SU-DHL-6 (cell line): ENCODE results near the gene FEM1C.

ENCODE experiments used
- H2AFZ ChIP-seq: fragments of 200-600 bp; sonication (generic); 2 replicates; pipeline ENCODE4 v1.6.1; 2014; ENCODE audit warnings: low read depth, mild to moderate bottlenecking, moderate library complexity, mixed read lengths, antibody characterized with exemption, low read length; ENCODE audit not compliant: severe bottlenecking
- H3F3A ChIP-seq: fragments of 200-600 bp; shearing (Covaris generic); 2 replicates; pipeline ENCODE4 v1.6.0; 2016; ENCODE audit warnings: antibody characterized with exemption, mild to moderate bottlenecking; ENCODE audit not compliant: insufficient read depth
- H3K27ac ChIP-seq: fragments of 200-600 bp; sonication (generic); 2 replicates; pipeline ENCODE4 v1.5.1; 2016; ENCODE audit warnings: low read depth, mild to moderate bottlenecking, low read length, moderate library complexity, mixed read lengths
- H3K27me3 ChIP-seq: fragments of 200-600 bp; sonication (generic), shearing (Covaris generic); 2 replicates; pipeline ENCODE4 v1.6.0; 2014; ENCODE audit warnings: mild to moderate bottlenecking, low read length
- H3K36me3 ChIP-seq: fragments of 200-600 bp; sonication (generic); 2 replicates; pipeline ENCODE4 v1.6.1; 2014; ENCODE audit warnings: mild to moderate bottlenecking, low read length, mixed read lengths
- H3K4me2 ChIP-seq: fragments of 300-600, 200-600 bp; shearing (Covaris generic), sonication (generic); 2 replicates; pipeline ENCODE4 v1.6.0; 2014; ENCODE audit warnings: low read length, low read depth, mild to moderate bottlenecking; ENCODE audit not compliant: poor library complexity, severe bottlenecking
- H3K4me3 ChIP-seq: fragments of 200-600 bp; sonication (generic); 2 replicates; pipeline ENCODE4 v1.5.1; 2014; ENCODE audit warnings: antibody characterized with exemption, low read length, mild to moderate bottlenecking, mixed read lengths; ENCODE audit not compliant: insufficient read depth, poor library complexity, severe bottlenecking
- H3K79me2 ChIP-seq: fragments of 200-600 bp; sonication (generic); 2 replicates; pipeline ENCODE4 v1.6.1; 2014; ENCODE audit warnings: mild to moderate bottlenecking, low read length, moderate library complexity; ENCODE audit not compliant: insufficient read depth
- H3K9ac ChIP-seq: fragments of 200-600 bp; sonication (generic); 2 replicates; pipeline ENCODE4 v1.7.0; 2014; ENCODE audit warnings: mild to moderate bottlenecking, low read length
- H3K9me2 ChIP-seq: fragments of 200-600 bp; sonication (generic); replicated peaks from 2 replicates; pipeline ENCODE4 v1.6.1; 2014; ENCODE audit warnings: low read length; ENCODE audit not compliant: insufficient read depth
- H3K9me3 ChIP-seq: fragments of 200-600 bp; sonication (generic); 2 replicates; pipeline ENCODE4 v1.6.1; 2014; ENCODE audit warnings: low read length, mixed read lengths; ENCODE audit not compliant: insufficient read depth
- H4K20me1 ChIP-seq: fragments of 200-600 bp; sonication (generic); 2 replicates; pipeline ENCODE4 v1.6.1; 2014; ENCODE audit warnings: low read depth, mild to moderate bottlenecking, antibody characterized with exemption, low read length, moderate library complexity, mixed read lengths
- EZH2phosphoT487 ChIP-seq: fragments of 200-600 bp; sonication (generic), shearing (Covaris generic); conservative IDR thresholded peaks from 2 replicates; pipeline ENCODE4 v1.6.1; 2018; ENCODE audit warnings: mild to moderate bottlenecking, antibody characterized with exemption, low read length, moderate library complexity, mixed read lengths
- TF ChIP-seq, protein P1 (sequence below): fragments of 200-600 bp; sonication (generic); IDR thresholded peaks from one replicate; pipeline ENCODE4 v1.5.1; 2017; ENCODE audit warnings: antibody characterized with exemption, mild to moderate bottlenecking, low read length, moderate library complexity; ENCODE audit not compliant: insufficient read depth, poor library complexity, severe bottlenecking

Gene FEM1C

DNA sequence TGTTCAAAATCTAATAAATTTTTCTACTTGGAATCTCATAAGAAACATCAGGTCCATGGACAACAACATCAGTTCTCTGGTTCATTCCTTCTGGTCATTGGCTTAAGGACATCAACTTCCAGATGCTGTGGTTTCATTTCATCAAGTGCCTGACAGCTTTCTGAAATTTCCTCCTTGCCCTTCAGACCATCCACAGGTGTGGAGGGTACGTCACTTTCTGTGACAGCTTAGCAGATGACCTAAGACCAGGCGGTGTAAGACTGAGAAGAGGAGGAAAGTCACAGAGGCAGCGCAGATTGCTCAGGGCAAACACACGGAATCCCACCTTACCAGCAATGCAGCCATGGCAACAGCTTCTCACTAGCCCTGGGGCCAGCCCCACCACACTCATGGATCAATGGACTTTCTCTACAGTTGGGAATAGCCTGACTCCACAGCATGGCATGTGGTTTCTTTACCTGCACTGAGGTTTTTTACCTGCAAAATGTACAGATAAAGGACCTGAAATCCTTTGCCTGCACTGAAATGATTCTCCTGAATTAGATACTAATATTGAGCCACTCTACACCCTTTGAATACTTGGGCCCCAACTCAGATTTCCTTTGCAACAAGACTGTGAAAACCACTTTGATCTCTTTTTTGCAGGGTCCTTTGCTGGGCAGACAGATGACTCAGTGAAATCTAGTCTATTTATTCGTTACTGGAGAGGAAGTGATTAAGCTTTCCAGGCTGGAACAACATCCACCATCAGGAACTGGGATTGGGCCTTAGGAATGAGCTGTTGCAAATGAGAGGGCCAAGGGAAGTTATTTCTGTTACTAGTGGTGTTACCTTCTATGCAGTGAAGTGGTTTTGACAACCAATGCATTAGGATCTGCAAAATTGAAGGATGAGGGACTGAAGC, 30.8 kb upstream of the FEM1C start:
- Histone ChIP-seq H3K9me2 (no peaks in the 10 kb centered on the region), H4K20me1 (no peaks in the 10 kb centered on the region), H3K27me3 (no peaks in the 10 kb centered on the region), H3K27ac (no peak overlapping the region), H3F3A (no peaks in the 10 kb centered on the region), H3K79me2 (no peaks in the 10 kb centered on the region), H3K4me3 (no peak overlapping the region), H3K4me2 (no peak overlapping the region), H3K9ac (no peak overlapping the region), H3K9me3 (no peaks in the 10 kb centered on the region), H2AFZ (no peak overlapping the region), H3K36me3 (no peaks in the 10 kb centered on the region)
- TF ChIP-seq EZH2phosphoT487, result no peak

- H3K36me3 ChIP-seq, result no peaks in the 10 kb centered on the region
- no peak overlapping the region for H2AFZ ChIP-seq
- no peaks in the 10 kb centered on the region for H3F3A ChIP-seq
- no peaks in the 10 kb centered on the region for H3K9me3 ChIP-seq
- H3K4me2 ChIP-seq, result no peak overlapping the region
- no peaks in the 10 kb centered on the region for H3K27me3 ChIP-seq
- no peak overlapping the region for H3K9ac ChIP-seq
- no peak overlapping the region for H3K4me3 ChIP-seq
- TF ChIP-seq, protein P1, sequence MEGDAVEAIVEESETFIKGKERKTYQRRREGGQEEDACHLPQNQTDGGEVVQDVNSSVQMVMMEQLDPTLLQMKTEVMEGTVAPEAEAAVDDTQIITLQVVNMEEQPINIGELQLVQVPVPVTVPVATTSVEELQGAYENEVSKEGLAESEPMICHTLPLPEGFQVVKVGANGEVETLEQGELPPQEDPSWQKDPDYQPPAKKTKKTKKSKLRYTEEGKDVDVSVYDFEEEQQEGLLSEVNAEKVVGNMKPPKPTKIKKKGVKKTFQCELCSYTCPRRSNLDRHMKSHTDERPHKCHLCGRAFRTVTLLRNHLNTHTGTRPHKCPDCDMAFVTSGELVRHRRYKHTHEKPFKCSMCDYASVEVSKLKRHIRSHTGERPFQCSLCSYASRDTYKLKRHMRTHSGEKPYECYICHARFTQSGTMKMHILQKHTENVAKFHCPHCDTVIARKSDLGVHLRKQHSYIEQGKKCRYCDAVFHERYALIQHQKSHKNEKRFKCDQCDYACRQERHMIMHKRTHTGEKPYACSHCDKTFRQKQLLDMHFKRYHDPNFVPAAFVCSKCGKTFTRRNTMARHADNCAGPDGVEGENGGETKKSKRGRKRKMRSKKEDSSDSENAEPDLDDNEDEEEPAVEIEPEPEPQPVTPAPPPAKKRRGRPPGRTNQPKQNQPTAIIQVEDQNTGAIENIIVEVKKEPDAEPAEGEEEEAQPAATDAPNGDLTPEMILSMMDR, result no peak
- TF ChIP-seq EZH2phosphoT487, result no peak
- H3K27ac ChIP-seq, result no peak overlapping the region
- no peaks in the 10 kb centered on the region for H3K79me2 ChIP-seq
- H3K9me2 ChIP-seq, result no peaks in the 10 kb centered on the region
- H4K20me1 ChIP-seq, result no peaks in the 10 kb centered on the region
Measured at GRCh38 chr5:115573133-115573532, 28.6 kb upstream of the FEM1C start.

DNA sequence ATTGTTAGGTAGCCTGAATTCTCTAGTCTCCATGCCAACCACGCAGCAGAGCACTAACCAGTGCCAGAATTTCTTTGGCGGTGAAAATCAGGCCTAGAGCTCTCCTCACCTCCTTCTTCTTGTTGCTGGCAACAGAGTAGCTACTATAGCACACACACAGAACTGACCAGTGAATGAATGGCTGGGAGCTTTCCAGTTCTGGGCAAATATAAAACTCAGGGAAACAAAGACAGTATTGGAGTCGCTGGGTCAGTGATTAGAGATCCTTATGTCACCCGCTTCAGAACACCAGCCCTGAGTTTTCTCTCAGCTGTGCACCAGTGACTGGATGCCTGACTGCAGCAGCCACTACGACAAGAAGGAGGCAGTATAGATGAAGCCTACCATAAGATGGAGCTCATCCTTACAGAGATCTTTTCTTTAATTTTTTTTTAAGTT, 26.9 kb upstream of the FEM1C start:
- Histone ChIP-seq H2AFZ (no peak overlapping the region), H3K27me3 (no peaks in the 10 kb centered on the region), H3K9ac (no peak overlapping the region), H3K27ac (no peak overlapping the region), H3K9me3 (no peaks in the 10 kb centered on the region), H3K36me3 (no peaks in the 10 kb centered on the region), H3K4me2 (no peak overlapping the region), H3K9me2 (no peaks in the 10 kb centered on the region), H3K79me2 (no peaks in the 10 kb centered on the region), H3K4me3 (no peak overlapping the region), H3F3A (no peaks in the 10 kb centered on the region), H4K20me1 (no peaks in the 10 kb centered on the region)
- TF ChIP-seq, protein P1, result no peak
- TF ChIP-seq EZH2phosphoT487, result no peak

DNA sequence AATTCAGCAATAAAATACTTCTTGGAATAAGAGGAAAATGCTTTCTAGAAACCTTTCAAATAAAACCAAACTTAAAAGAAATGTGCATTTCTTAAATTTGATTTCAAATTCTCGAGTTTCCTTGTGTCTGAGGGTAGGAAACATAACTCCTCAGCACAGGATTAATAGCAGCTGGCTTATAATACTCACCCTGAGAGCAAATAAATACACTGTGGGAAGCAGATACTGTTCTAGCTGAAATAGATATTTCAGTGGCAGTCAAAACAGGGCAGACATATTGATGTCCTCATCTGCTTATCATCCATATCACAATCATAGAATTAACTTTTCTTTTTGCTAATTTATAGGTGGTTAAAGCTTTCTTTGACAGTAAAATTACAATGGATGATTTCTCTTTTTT, 24.1 kb upstream of the FEM1C start:
- Histone ChIP-seq H3K4me3 (no peak overlapping the region), H3K27me3 (no peaks in the 10 kb centered on the region), H3K9ac (no peak overlapping the region), H3K9me3 (no peaks in the 10 kb centered on the region), H3K27ac (no peak overlapping the region), H4K20me1 (no peaks in the 10 kb centered on the region), H3K79me2 (no peaks in the 10 kb centered on the region), H3K9me2 (no peaks in the 10 kb centered on the region), H3F3A (no peaks in the 10 kb centered on the region), H3K36me3 (no peaks in the 10 kb centered on the region), H2AFZ (no peak overlapping the region), H3K4me2 (no peak overlapping the region)
- no peak for TF ChIP-seq EZH2phosphoT487
- TF ChIP-seq, protein P1, result no peak
